H1 (cell line): ENCODE data around the gene PTPRG. TPM values are rescaled to one million over a fixed set of nuclear protein-coding genes. Genes with fewer than 3 reads are reported as not detected.

ENCODE experiments used
- CTCF ChIA-PET: fragments of 300-600 bp; sonication (Branson Sonifier 250); formaldehyde crosslinking; loops from one replicate; lab custom pipeline; 2021; ENCODE audit not compliant: partially characterized antibody; lab: Charles Lee
- POLR2A ChIA-PET: fragments of 300-600 bp; sonication (Branson Sonifier 250); formaldehyde crosslinking; loops from one replicate; lab custom pipeline; 2021; ENCODE audit warnings: inconsistent platforms; ENCODE audit not compliant: partially characterized antibody; lab: Charles Lee
- DNase-seq, 2 experiments: peaks; one replicate each; pipeline versions ENCODE4 v3.0.0 to v3.0.0-alpha.2; 2010 to 2022; ENCODE audit warnings: low spot score in 2 of 2, low read depth in 1 of 2, mixed read lengths in 1 of 2
- FAIRE-seq: peaks from 2 replicates; lab custom pipeline; 2011; peaks lifted over from hg19 to GRCh38; lab: Jason Lieb, UNC
- H2AFZ ChIP-seq: 2 replicates; pipeline ENCODE4 v1.8.1; 2012; ENCODE audit warnings: low read length, inconsistent platforms
- H2AK5ac ChIP-seq: 2 replicates; pipeline ENCODE4 v1.6.1; 2013; ENCODE audit warnings: low read depth, low read length
- H2BK120ac ChIP-seq: replicated peaks from 2 replicates; pipeline ENCODE3; 2013; ENCODE audit warnings: low read depth, low read length, inconsistent platforms
- H2BK12ac ChIP-seq: 2 replicates; pipeline ENCODE4 v1.6.1; 2013; ENCODE audit warnings: low read depth, low read length
- H2BK15ac ChIP-seq: 2 replicates; pipeline ENCODE4 v1.6.1; 2013; ENCODE audit warnings: low read length
- H2BK20ac ChIP-seq: 2 replicates; pipeline ENCODE4 v1.6.1; 2013; ENCODE audit warnings: low read length
- H2BK5ac ChIP-seq: 2 replicates; pipeline ENCODE4 v1.6.1; 2013; ENCODE audit warnings: low read depth, low read length
- H3K14ac ChIP-seq: 2 replicates; pipeline ENCODE4 v1.6.1; 2013; ENCODE audit warnings: inconsistent platforms; ENCODE audit not compliant: insufficient read length
- H3K18ac ChIP-seq: 2 replicates; pipeline ENCODE4 v1.6.1; 2013; ENCODE audit warnings: low read length; ENCODE audit errors: extremely low read depth
- H3K23ac ChIP-seq: 2 replicates; pipeline ENCODE4 v1.6.1; 2013; ENCODE audit warnings: inconsistent platforms; ENCODE audit not compliant: insufficient read length
- H3K23me2 ChIP-seq: 2 replicates; pipeline ENCODE4 v1.6.1; 2013; ENCODE audit warnings: low read depth, low read length
- H3K27ac ChIP-seq: 2 replicates; pipeline ENCODE4 v1.6.1; 2011; ENCODE audit warnings: low read depth, low read length, inconsistent platforms
- H3K27me3 ChIP-seq, 4 experiments: replicated peaks in 1 of 4; 1 replicate in 1 of 4; 2 replicates in 3 of 4; pipeline versions ENCODE4 v1.6.1 to v1.8.1; 2011 to 2013; ENCODE audit warnings: low read length in 3 of 4, mild to moderate bottlenecking in 3 of 4, inconsistent platforms in 2 of 4, mixed read lengths in 2 of 4, moderate library complexity in 1 of 4; ENCODE audit not compliant: control insufficient read depth in 3 of 4, insufficient read depth in 3 of 4; ENCODE audit errors: extremely low read depth in 1 of 4
- H3K36me3 ChIP-seq, 4 experiments: 2 replicates each; pipeline versions ENCODE4 v1.6.1 to v1.8.1; 2011 to 2013; ENCODE audit warnings: mild to moderate bottlenecking in 4 of 4, low read length in 3 of 4, moderate library complexity in 2 of 4, control low read depth in 1 of 4, inconsistent platforms in 1 of 4; ENCODE audit not compliant: insufficient read depth in 4 of 4, control insufficient read depth in 2 of 4
- H3K4ac ChIP-seq: replicated peaks from 2 replicates; pipeline ENCODE3; 2013; ENCODE audit warnings: low read length, low read depth, mixed read lengths, inconsistent platforms; ENCODE audit not compliant: insufficient read length
- H3K4me1 ChIP-seq, 4 experiments: replicated peaks in 1 of 4; 1 replicate in 1 of 4; 2 replicates in 3 of 4; pipeline versions ENCODE4 v1.6.1 to v1.8.1; 2011 to 2013; ENCODE audit warnings: low read length in 3 of 4, inconsistent platforms in 2 of 4, mixed read lengths in 1 of 4; ENCODE audit not compliant: insufficient read depth in 4 of 4, control insufficient read depth in 3 of 4
- H3K4me2 ChIP-seq, 2 experiments: 2 replicates each; pipeline versions ENCODE4 v1.6.1 to v1.8.1; 2011 to 2013; ENCODE audit warnings: low read depth in 2 of 2, low read length in 2 of 2, control low read depth in 1 of 2, inconsistent platforms in 1 of 2, mild to moderate bottlenecking in 1 of 2; ENCODE audit not compliant: insufficient read depth in 1 of 2
- H3K4me3 ChIP-seq, 4 experiments: fragments of 200-600, 300-600 bp in 1 of 4; sonication (generic), shearing (Covaris generic), sonication (Bioruptor Twin) in 1 of 4; 2 replicates each; pipeline versions ENCODE4 v1.5.1 to v1.8.1; 2011 to 2016; ENCODE audit warnings: low read length in 4 of 4, low read depth in 3 of 4, control low read depth in 2 of 4, inconsistent platforms in 2 of 4, mild to moderate bottlenecking in 2 of 4, mixed read lengths in 1 of 4, moderate library complexity in 1 of 4; ENCODE audit not compliant: insufficient read depth in 2 of 4; ENCODE audit errors: extremely low read depth in 1 of 4
- H3K56ac ChIP-seq: replicated peaks from 2 replicates; pipeline ENCODE3; 2013; ENCODE audit warnings: low read depth, mild to moderate bottlenecking, mixed read lengths, low read length, inconsistent platforms; ENCODE audit not compliant: insufficient read length
- H3K79me1 ChIP-seq: 2 replicates; pipeline ENCODE4 v1.6.1; 2013; ENCODE audit warnings: low read depth, low read length, control low read depth
- H3K79me2 ChIP-seq, 2 experiments: 2 replicates each; pipeline versions ENCODE4 v1.6.1 to v1.8.1; 2012 to 2013; ENCODE audit warnings: low read length in 2 of 2, mild to moderate bottlenecking in 2 of 2, inconsistent platforms in 1 of 2; ENCODE audit not compliant: insufficient read depth in 2 of 2, control insufficient read depth in 1 of 2
- H3K9ac ChIP-seq, 4 experiments: replicated peaks in 1 of 4; 1 replicate in 1 of 4; 2 replicates in 3 of 4; pipeline versions ENCODE4 v1.6.1 to v1.8.1; 2011 to 2013; ENCODE audit warnings: low read depth in 3 of 4, low read length in 3 of 4, control low read depth in 2 of 4, mild to moderate bottlenecking in 2 of 4, moderate library complexity in 2 of 4, inconsistent platforms in 1 of 4; ENCODE audit errors: extremely low read depth in 1 of 4
- H3K9me3 ChIP-seq, 2 experiments: 2 replicates each; pipeline versions ENCODE4 v1.6.1 to v1.8.1; 2012 to 2013; ENCODE audit warnings: mild to moderate bottlenecking in 2 of 2, moderate library complexity in 2 of 2, control low read depth in 1 of 2, inconsistent platforms in 1 of 2, low read depth in 1 of 2, low read length in 1 of 2, mixed read lengths in 1 of 2; ENCODE audit not compliant: insufficient read depth in 2 of 2
- H4K20me1 ChIP-seq, 2 experiments: replicated peaks in 1 of 2; 2 replicates each; pipeline versions ENCODE3 to v1.8.1; 2011 to 2013; ENCODE audit warnings: inconsistent platforms in 2 of 2, low read length in 2 of 2, mild to moderate bottlenecking in 1 of 2; ENCODE audit not compliant: insufficient read depth in 2 of 2, control insufficient read depth in 1 of 2
- H4K5ac ChIP-seq: 2 replicates; pipeline ENCODE4 v1.6.1; 2013; ENCODE audit warnings: low read length, low read depth, mixed read lengths, inconsistent platforms; ENCODE audit not compliant: insufficient read length
- H4K8ac ChIP-seq: 2 replicates; pipeline ENCODE4 v1.8.0; 2013; ENCODE audit warnings: mild to moderate bottlenecking, moderate library complexity, low read length, inconsistent platforms; ENCODE audit not compliant: insufficient read depth; ENCODE audit errors: extremely low read depth
- H4K91ac ChIP-seq: replicated peaks from 2 replicates; pipeline ENCODE3; 2013; ENCODE audit warnings: low read length, mixed read lengths, inconsistent platforms; ENCODE audit not compliant: insufficient read length
- ATF2 ChIP-seq: IDR thresholded peaks from 2 replicates; pipeline ENCODE4 v1.6.1; 2012; ENCODE audit warnings: low read length, inconsistent platforms
- CREB1 ChIP-seq: IDR thresholded peaks from 2 replicates; pipeline ENCODE4 v1.6.1; 2012; ENCODE audit warnings: inconsistent platforms
- GTF2F1 ChIP-seq: IDR thresholded peaks from 2 replicates; pipeline ENCODE4 v1.6.1; 2012; ENCODE audit warnings: low read depth, low read length, improper control_type of control experiment, borderline replicate concordance
- JUN ChIP-seq: IDR thresholded peaks from 2 replicates; pipeline ENCODE4 v1.6.1; 2011; ENCODE audit warnings: low read depth, mild to moderate bottlenecking, improper control_type of control experiment, low read length
- RFX5 ChIP-seq: IDR thresholded peaks from 2 replicates; pipeline ENCODE4 v1.6.1; 2011; ENCODE audit warnings: low read depth, low read length, improper control_type of control experiment, borderline replicate concordance
- ZNF274 ChIP-seq: IDR thresholded peaks from 2 replicates; pipeline ENCODE4 v1.7.0; 2012; ENCODE audit warnings: low read length, borderline replicate concordance; ENCODE audit errors: extremely low read depth
- WGBS, 2 experiments: shearing (Covaris generic) in 1 of 2; methylation state at CpG; one replicate each; pipeline versions ENCODE4 v1.1.6 to v1.1.7; 2013 to 2015; ENCODE audit warnings: low lambda C conversion rate in 2 of 2, mixed read lengths in 2 of 2, inconsistent platforms in 1 of 2, low coverage in 1 of 2, missing lambda C conversion rate in 1 of 2; ENCODE audit not compliant: insufficient replicate concordance in 2 of 2, insufficient coverage in 1 of 2, insufficient read length in 1 of 2; ENCODE audit errors: extremely low coverage in 1 of 2, missing lambda C conversion rate in 1 of 2; 5-methylcytosine and 5-hydroxymethylcytosine counted together
- polyA plus RNA-seq, 7 experiments: library from polyadenylated mRNA; depleted of rRNA in 3 of 7; stranded (reverse) in 5 of 7; unstranded in 2 of 7; fragments of >200 nt in 5 of 7; fragments of 200-250 nt in 2 of 7; gene quantifications; 1 replicate in 5 of 7; 2 replicates in 1 of 7; 4 replicates in 1 of 7; pipeline versions ENCODE4 v1.2.1 to v1.2.3, GENCODE V29; 2011 to 2013; ENCODE audit warnings: missing spikeins in 2 of 7, mixed read lengths in 2 of 7
- total RNA-seq: library from RNA; stranded (reverse); fragmentation: NEBNext Ultra II Directional; extraction: Animal tissue kit (Norgen Biotek cat#: 25700); gene quantifications from 2 replicates; pipeline ENCODE4 v1.2.1, GENCODE V29; 2021

Gene PTPRG
- total and polyA plus RNA-seq, 2 of the 8 experiments (the other 6 are each of a cell fraction or from before 2014, with no cell fraction given) = 23.3 to 96.2 TPM

GRCh38 chr3:61663356-61664104 lies 102.2 kb downstream of the PTPRG start:
- Histone ChIP-seq H3K27ac (0 out of 2 replicates have a peak overlapping the region, but pooled peaks have one; percentile 7), H4K5ac (no peak overlapping the region), H2BK20ac (no peak overlapping the region), H2AFZ (no peak overlapping the region), H3K27me3 (no peaks in the 10 kb centered on the region), H3K4me3 (0 out of 8 replicates have a peak overlapping the region, but pooled peaks of 2 of the 4 experiments have one; percentile 3 to 6), H3K23ac (no peak overlapping the region), H4K20me1 (peaks cover 8 to 23% of the 10 kb centered on the region in 2 experiments), H2BK120ac (no peak overlapping the region), H4K8ac (no peak overlapping the region), H3K36me3 (peaks cover 0 to 5% (median 0%) of the 10 kb centered on the region in 4 experiments; a peak in 1 of 8 replicates), H3K79me1 (peaks cover 8% of the 10 kb centered on the region; the same call in 1 of the 2 replicates), H2BK5ac (0 out of 2 replicates have a peak overlapping the region, but pooled peaks have one; percentile 72), H3K4me2 (peak overlapping the region; percentile 31 to 57; a peak in 3 of 4 replicates), H3K9me3 (no peaks in the 10 kb centered on the region), H3K9ac (no peak overlapping the region; a peak in 1 of 7 replicates), H3K18ac (no peak overlapping the region), H2BK12ac (peak overlapping the region; percentile 35; the same call in 1 of the 2 replicates), H4K91ac (no peak overlapping the region), H3K23me2 (no peaks in the 10 kb centered on the region), H3K56ac (no peak overlapping the region), H3K4ac (no peak overlapping the region), H3K4me1 (peaks cover 3 to 21% (median 10%) of the 10 kb centered on the region in 4 experiments), H2BK15ac (no peak overlapping the region), H3K79me2 (peaks cover 7 to 98% of the 10 kb centered on the region in 2 experiments), H3K14ac (no peak overlapping the region), H2AK5ac (no peak overlapping the region; the same call in 1 of the 2 replicates)
- POLR2A ChIA-PET = interaction anchor here (0.8 to 2.3 kb wide), 8 partner anchors 9 to 102 kb away, joined by 3 to 7 read pairs (median 3); partner anchors contain the start of gene PTPRG
- FAIRE-seq (no peak), DNase-seq (peak in 1 of 2 experiments; percentile 47)
- CTCF ChIA-PET = interaction anchor here (0.9 kb wide), 1 partner anchor 114 kb away, joined by 3 read pairs; no protein-coding TSS in a partner anchor
- WGBS, 2 experiments = 76% methylated on average over 8 of the region's 8 CpGs; no CpG with 5 or more reads in 1 of the 2 experiments
- TF ChIP-seq ATF2 (no peak), ZNF274 (no peak), JUN (no peak), RFX5 (no peak), GTF2F1 (no peak), CREB1 (no peak)
